Heart left ventricle (tissue), 13 donors: ENCODE results near the gene SPTY2D1.

Experiments used
- CTCF ChIP-seq, 12 donors: fragments of 200-600 bp; sonication (generic) in 4 of 12; IDR thresholded peaks; one replicate each; pipeline versions ENCODE4 v1.5.0 to v1.8.0; 2018 to 2022; ENCODE audit warnings: antibody characterized with exemption in 12 of 12, mild to moderate bottlenecking in 5 of 12
- POLR2A ChIP-seq, 2 donors: fragments of 450-650 bp; IDR thresholded peaks; one replicate each; pipeline ENCODE4 v1.6.1; 2017; ENCODE audit warnings: antibody characterized with exemption in 2 of 2, mild to moderate bottlenecking in 2 of 2, moderate library complexity in 2 of 2
- donor health status: ischemic (EF 13 %, LVEDD 7.1; RV severe dilation, severe dysfunction).
- donor health status: DM: no; HTN: yes; CAD: no.
- donor health status: DM: no; HTN: no; CAD: no.
- donor health status: ischemic (EF 25% LVEDD 6.9; RV normal size, moderate dysfunction).
- donor health status: ischemic (EF 25% LVEDD 5.7; RV mildly dilated, moderate dysfunction).
- donor health status: ischemic (EF 35%, LVEDD 5.7; RV mildly dilated, moderate dysfunction).
- donor health status: nonischemic (EF 11% LVEDD 7.7; RV severe dilation, severe dysfunction).
- donor health status: DM: yes; HTN: yes; CAD: no.
- donor health status: PGD.
- donor health status: ischemic (EF 29% LVEDD 5.4; RV normal size, mild dysfunction).
- donor health status: nonischemic (EF 23%, LVEDD 6.1; RV moderate dilation, normal function).

- TF ChIP-seq CTCF (IDR thresholded peaks at IDR 0.05) (no peak), POLR2A (IDR thresholded peaks at IDR 0.05) (no peak)
These were observed 48.3 kb upstream of the SPTY2D1 start for GRCh38 chr11:18682466-18682865.
